DMS 273 treated with DMSO at 0.1 percent for 48 hours (cell line): ENCODE measurements around the gene TMEM273.

Experiments used
- DNase-seq: peaks from one replicate; lab custom pipeline; 2025; lab: John Stamatoyannopoulos, UW

Gene TMEM273, protein sequence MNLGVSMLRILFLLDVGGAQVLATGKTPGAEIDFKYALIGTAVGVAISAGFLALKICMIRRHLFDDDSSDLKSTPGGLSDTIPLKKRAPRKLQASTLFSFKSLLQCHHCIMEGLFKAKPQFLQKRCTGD

DNA sequence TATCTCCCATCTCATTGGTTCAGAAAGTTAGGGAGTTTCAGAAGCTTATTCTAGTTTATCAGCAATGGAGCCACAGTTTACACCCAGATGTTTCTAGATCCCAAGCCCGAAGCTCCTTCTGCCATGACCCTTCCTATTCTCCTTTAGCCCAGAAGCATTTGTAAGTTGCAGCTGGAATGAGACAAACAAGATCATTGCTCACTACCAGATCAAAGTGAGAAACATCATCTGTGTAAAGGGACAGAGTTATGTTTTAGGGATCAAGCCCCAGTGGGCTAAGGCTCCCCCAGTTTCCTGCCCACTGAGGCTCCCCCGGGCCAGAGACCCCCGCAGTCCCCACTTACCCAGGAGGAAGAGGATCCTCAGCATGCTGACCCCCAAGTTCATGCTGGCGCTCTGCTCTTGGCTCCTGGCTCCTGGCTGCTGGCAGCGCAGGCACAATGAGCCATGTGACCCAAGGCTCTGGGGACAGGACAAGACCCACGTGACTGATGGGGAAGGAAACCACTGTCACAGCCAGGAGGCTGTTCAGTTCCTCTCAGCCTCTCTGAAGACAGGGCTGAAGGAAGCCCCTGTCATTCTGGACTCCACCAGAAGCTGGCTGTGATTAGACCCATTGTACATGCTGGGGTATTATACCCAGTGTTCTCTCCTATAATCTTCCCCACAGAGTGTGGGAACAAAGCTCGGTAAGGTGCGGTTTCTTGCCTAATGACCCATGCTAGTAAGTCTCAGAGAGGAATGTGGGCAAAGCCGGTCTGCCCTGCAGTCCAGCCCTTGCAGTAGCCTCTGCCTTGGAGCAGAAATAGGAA is at the start of gene TMEM273:
Gene TMEM273 (minus strand): TSS at position 442 of the 812 bp plus-strand sequence. CDS start 55 bp downstream, at position 387.
- DNase-seq, result no peak

DNA sequence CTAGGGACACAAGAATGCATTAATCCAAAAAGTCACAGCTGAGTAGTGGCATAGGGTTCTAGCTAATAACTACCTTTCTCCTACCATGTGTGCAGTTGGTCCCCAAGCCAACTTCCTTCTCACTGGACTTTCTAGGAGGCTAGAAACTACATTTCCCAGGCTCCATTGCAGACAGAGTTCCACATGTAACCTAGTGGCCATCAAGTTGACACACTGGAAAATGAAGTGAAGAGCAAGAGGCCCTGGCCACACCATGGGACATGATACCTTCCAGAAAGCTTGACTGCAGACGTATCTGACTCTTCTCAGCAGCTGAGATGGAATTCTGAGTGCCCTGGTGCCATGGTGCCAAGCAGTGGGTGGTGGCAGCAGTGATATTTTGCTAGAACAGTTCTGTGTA is 49.8 kb upstream of the TMEM273 start:
- DNase-seq, result no peak

DNA sequence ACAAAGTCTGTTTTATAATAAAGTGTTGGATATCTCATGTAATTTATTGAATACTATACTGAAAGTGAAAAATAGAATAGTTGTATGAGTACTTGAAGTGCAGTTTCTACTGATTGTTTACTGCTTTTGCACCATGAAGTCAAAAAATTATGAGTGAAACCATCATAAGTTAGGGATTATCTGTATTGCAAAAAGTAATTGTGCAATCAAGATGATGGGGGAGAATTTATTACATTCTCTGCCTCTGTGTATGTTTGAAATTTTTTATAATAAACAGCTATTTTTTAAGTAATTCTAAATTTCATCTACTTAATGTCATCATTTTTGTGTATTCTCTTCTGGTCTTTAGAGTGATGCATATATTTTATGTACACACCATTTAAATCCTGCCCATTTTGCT is 47.2 kb upstream of the TMEM273 start:
- no peak for DNase-seq

DNA sequence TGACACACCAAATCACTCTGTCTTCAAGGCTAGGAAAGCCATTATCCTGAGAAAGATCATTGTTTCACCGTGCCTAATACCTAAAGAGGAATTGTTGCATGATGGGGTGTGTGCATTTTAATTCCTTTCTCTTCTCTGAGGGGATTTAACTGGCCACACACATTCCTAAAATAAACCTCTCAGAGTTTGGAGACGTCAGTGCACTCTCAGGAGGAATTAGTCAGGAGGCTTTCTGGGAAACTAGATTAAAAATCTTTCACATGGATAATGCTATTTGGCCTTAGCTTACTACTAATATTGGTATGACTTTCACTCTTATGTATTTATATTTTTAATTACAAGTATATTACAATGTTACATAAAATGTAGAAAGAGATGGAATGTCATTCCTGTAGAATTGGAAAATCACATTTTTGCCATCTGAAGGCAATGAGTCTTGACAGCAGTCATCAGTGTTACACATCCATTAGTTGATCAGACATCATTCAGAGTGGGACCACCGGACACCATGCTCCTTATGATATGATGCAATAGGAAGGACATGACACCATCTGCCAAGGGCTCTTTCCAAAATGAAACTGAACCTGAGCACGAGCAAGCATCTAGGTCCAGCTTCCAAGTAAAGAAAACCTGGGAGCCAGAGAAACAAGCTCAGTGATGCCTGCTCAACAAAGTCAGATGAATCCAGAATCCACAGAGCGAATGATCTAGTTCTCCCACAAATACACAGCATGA is 43.1 kb upstream of the TMEM273 start:
- DNase-seq, result no peak

DNA sequence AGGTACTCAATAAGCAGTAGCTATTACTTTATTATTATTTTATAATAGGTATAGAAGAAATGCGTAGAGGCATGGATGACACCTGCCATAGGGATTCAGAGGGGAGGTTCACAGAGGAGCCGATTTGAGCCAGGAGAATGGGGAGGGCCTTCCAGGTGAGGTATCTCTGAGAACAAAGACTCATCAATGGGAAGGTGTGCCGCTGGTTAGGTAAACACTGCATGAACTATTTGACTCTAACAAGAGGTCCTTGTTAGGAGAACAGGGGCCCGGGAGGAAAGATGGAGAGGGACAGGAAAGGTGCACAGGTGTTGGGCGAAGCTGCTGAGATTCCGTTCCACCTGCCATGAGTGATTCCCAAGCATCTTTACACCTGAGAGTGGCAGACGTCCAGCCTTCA is 41.8 kb upstream of the TMEM273 start:
- DNase-seq, result no peak

DNA sequence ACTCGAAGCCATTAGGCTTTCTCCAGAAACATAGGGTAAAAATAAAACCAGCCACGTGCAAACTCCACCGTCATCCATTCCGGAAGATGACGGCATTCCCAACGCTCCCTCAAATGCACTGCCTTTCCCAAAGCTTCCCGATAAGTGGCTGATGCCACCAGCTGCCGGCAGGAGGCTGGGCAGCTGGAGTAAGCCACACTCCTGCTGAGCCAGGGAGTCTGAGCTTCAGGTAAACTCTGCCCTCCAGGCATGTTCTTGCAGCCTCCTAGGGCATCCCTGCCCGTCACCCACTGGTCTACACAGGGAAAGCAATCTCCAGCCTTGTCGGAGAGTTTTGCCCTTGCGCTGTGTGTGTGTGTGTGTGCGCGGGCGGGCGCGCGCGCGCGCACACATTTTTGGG is 40.5 kb upstream of the TMEM273 start:
- no peak for DNase-seq

DNA sequence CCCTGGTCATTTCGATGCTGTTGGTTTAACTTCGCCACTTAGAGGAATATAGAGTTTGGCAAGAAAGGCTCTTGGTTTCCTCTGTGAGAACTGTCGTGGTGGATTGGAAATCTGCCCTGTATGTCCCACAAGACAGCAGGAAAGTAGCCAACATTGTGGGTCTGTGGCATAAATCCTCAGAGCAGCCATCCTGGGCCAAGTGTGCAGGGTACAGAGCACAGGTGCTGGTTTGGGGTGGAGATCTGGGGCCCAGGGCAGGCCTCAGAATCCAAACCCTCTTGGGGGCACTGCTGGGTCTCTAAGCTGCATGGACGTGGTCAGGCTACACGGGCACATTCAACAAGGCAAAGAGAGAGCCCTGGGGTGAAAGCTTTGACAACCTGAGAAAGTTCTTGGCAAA is 39.2 kb upstream of the TMEM273 start:
- DNase-seq, result no peak

DNA sequence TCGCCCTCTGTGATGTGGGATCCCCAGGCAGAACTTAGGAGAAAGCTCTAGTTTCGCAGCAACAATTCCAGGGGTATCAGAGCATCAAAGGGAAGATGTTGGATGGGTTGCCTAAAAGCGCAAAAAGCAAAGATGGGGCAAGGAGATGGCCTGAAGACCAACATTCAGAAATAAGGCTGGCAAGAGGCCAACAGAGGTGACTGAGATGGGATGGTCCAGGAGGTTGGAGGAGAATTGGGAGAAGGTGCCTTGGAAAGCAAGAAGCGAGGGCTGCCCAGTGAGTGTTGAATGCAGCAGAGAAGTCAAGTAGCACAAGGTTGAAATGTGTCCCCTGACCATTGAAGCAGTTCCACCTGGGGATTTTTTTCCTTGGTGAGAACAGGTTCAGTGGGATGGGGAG is 38.4 kb upstream of the TMEM273 start:
- DNase-seq, result no peak

DNA sequence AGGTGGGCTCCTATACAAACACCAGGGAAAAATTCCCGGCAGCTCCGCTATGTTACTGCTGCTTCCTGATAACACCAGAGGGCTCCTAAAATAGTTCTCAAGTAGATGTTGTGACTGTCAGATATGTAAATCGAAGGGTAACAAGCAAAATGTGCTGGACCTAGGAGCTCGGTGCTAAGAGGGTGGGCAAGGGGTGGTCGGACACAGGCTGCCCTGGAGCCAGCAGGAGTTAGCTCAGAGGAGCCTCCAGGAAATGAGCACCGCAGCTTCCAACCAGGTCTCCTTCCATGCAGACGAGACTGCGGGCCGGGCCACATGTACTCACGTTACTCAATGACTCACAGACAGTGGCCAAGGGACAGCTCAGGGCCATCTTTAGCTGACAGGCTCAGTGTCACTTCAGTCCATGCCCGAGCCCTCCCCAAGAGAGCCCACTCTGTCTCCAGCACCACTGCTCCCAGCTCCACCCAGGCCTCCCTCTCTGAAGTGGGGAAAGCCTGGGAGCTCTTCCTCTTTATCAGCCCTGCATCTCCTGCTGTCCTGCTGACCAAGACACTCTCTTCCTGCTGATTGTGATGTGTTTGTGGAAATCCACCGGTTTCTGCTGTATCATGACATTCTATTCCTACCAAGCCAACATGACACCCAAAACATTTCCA is 37.2 kb upstream of the TMEM273 start:
- DNase-seq, result no peak

DNA sequence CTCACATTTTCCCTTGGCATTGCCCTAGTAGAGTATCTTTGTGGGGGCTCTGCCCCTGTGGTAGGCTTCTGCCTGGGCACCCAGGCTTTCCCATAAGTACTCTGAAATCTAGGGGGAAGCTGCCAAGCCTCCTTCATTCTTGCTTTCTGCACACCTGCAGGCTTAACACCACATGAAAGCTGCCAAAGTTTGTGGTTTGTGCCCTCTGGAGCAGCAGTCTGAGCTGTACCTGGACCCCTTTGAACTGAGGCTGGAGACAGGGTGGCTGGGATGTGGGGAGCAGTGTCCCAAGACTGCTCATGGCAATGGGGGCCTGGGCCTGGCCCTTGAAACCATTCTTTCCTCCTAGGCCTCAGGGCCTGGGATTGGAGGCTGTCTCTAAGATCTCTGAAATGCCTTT is 35.0 kb upstream of the TMEM273 start:
- DNase-seq, result no peak

DNA sequence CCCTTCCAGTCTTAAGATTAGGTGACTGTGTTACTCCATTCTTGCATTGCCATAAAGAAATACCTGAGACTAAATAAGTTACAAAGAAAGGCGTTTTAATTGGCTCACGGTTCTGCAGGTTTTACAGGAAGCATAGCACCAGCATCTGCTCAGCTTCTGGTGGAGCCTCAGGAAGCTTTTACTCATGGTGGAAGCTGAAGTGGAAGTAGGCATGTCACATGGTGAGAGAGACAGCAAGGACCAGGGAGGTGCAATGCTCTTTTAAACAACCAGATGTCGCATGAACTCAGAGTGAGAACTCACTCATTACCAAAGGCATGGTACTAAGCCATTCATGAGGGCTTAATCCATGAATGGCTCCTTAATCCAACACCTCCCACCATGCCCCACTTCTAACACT is 34.0 kb upstream of the TMEM273 start:
- no peak for DNase-seq

DNA sequence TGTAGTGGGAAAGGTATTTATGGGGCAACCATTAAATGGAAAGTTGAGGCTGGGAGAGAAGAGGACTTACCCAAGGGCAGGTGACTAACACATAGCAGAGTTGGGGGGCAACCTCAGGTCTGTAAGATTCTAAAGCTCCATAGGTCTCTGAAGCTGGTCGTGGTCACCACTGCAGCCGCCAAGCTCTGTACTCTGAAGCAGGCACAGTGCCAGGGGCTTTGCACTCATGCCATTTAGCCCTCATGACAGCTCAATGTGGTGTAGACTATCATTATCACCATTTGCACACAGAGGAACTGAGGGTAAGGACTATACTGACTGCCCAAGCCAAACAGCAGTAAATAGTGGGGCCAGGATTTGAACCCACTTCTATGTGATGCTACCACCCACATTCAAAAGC is 32.5 kb upstream of the TMEM273 start:
- DNase-seq, result no peak

DNA sequence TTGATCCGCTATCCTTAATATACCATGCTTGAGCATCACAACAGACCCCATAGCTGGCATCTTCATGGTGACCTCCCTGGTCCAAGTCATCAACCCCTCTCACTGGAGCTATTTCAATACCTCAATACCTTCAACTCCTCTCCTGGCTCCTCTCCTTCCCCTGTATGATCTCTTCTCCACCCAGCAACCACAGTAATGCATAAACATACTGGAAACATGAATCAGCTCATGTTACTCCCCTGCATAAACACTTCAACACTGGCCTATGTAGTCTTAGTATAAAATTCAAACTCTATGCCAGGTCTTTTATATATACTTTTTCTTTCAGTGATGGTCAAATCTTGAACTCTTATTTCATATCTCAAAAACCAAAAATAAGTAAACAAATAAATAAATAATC is 31.8 kb upstream of the TMEM273 start:
- DNase-seq, result no peak

DNA sequence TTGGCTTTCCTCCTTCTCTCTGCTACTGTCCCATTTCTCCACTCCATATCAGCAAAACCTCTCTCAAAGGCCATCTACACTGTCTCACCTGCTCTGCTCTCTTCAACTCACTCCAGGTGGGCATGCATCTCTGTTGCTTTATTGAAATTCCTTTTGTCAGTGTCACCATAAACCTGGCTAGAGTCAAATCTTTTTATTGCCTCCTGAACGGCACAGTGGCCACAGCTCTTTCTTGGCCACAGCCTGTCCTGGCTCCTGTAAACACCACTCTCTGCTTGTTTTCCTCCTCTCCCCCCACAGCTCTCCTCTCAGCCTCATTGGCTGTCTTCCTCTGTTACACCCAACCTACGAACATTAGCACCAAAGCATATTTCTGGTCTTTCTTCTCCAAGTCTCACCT is 31.1 kb upstream of the TMEM273 start:
- DNase-seq, result no peak

DNA sequence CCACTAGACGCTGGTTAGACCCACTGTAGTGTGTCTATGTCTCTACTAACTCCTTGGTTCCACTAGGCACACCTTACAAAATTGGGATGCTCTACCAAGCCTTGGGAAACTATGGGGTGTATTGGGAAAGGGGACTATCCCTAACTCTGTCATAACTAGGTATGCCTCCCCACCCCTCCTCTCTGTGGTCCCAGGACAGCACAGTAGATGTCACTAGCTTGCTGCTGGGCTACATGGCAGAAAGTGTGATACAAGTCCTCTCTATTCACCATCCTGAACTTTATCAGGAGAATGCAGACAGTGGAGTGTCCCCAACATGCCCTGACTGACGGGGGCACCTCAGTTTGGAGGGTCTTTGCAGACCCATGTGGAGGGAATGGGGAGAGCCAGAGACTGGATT is 30.3 kb upstream of the TMEM273 start:
- no peak for DNase-seq

DNA sequence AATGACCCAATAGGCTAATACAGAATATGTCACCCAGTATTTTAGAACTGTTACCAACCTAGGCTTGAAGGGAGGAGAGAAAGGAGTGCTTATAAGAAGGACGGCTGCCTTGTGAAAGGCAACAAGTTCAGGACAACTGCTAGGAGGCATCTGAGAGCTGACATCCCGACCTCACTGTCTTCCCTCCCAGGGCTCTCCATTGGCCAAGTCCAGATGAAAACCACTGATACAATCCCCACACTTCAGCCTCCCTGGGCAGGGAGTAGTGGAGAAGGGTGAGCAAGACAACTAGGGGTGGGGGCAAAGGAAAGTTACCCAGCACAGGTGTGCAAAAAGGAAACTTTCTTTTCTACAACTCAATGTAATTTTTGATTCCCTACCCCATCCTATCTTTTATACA is 29.5 kb upstream of the TMEM273 start:
- no peak for DNase-seq

DNA sequence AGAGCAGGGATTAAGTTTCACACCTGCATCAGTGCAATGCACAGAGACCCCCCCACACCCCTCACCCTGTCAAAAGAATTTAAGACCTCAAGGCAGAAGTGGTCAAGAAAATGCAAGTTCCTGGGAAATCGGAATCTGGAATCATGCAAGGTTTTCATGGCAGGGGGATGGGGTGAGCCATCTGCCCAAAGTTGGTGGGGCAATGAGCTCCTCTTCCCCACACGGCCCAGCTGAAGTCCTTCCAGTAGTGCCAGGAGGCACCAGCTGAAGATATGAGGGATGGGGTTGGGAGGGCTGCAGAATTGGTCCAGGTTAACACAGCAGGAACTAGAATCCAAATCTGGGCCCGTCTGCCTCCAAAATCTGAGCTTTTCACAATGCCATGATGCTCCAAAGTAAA is 25.0 kb upstream of the TMEM273 start:
- no peak for DNase-seq

DNA sequence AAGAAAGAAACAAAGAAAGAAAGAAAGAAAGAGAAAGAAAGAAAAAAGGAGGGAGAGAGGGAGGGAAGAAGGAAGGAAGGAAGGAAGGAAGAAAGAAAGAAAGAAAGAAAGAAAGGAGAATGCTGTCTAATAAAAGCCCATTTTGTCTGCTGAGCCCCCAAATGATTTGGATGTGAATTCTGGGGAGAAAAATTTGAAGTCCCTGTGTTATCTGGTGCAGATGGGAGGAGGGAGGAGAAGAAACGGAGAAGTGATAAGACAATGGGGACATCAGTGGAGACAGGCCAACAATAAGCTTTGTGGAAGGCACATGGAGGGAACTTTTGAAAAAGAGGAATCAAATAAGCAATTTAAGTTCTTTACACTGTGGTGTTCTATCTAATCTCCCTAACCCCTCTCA is 24.6 kb upstream of the TMEM273 start:
- no peak for DNase-seq

DNA sequence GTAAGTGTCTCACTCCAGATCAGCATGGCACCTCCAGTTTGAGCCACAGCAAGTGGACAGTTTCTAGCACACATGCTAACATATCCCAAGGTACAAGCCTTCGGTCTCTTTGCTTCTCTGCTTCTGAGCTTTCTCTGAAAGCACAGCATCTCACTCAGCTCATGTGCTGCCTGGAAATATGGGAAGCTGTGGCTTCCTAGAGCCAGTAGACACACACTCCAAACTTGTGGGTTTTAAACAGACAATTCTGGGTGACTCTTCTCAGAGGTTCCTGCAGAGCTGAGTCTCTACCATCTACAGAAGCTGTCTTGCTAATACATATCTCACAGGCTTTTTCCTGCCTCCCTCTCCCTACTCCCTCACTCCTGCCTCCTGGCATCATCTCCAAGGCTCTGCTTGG is 23.9 kb upstream of the TMEM273 start:
- no peak for DNase-seq

DNA sequence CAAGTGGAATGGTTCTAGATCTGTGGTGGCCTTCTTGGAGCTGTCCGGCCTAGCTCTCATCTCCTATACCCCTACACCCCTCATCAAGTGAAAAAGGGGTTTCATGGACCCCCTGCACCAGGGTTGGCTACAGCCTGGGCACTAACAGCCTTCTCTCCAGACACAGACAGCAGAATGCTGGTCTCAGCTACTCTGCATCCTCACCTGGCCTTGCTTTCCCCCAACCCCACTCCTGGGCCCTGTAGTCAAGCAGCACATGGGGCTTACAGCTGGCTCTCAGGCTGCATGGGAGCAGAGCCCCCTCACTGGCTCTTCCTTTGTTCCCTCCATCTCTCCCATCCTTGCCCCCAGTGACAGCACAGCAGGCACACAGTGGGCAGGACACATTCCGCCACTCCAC is 20.8 kb upstream of the TMEM273 start:
- no peak for DNase-seq

DNA sequence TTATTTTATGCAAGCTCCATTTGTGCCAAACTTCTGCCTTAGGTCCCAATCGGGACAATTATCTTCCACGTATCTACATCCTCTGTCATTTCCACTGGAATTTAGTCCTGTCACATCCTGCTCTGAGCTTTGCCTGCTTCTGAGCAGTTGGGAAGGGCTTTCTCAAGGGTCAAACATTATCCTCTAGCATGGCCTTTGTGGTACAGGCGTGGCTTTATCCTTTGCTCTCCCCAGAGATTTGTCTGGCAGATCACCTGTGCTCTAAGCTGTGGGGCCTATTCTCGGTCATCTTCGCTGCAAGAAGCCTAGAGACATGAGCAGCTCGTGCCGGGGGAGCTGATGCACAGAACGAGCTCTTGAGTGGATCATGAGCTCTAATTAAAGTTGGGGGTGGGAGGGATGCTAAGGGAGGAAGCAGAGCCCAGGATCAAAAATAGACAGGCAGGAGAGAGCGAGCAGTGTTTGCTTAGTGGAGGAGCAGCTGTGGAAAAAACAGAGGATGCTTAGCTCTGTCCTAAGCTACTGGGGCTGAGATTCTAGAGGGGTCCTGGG is 19.8 kb upstream of the TMEM273 start:
- DNase-seq, result no peak

DNA sequence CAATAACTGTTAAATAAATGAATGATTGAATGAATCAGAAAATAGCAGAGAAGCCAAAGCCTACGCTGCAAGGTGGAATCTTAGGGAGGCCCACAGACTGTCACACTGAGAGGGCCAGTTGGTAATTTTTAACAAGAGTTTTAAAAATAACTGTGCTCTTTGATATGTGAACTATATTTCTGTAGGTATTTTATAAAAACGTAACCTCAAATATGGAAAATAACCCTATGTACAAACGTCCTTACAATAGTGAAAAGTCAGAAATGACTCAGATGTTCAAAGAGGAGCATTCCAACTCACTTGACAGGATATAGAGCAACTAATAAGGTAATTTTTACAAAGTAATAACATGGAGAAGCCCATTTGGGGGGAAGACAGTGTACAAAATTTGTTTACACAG is 18.9 kb upstream of the TMEM273 start:
- no peak for DNase-seq

DNA sequence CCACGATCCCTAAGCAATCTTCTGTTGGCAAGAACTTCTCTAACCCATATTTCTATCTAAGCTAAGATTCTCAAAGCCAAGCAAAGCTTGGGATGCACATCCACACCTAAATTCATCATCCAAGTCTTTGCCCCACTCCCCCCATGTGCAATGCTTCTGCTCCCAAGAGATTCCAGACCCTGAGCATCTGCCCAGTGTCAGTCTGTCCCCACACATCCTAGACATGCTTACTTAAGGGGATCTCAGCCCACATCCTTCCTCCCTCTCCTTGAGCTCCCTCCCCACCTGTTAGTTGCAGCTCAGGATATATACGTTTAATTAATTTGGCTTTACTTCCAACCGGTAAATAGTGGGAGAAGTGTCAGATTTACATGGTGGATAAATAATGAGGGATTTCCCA is 17.0 kb upstream of the TMEM273 start:
- DNase-seq, result no peak
